ENCODE measurements around the gene PSMA3.

The PSMA3 gene

GRCh38 chr14:58298477-58299400 lies 54.1 kb downstream of the PSMA3 start, which contains the start of gene ARID4A:
Gene ARID4A (plus strand): TSS chr14:58298555. CDS start chr14:58299855, 1,300 bp downstream.
- H3K27me3 ChIP-seq (replicated peaks; ENCODE audit: control insufficient read depth, insufficient read depth, low read length, poor library complexity, severe bottlenecking), result no peaks in the 10 kb centered on the region
- peak within 1 kb of the TSS; percentile 81 for H3K4me3 ChIP-seq (ENCODE audit: insufficient read depth, low read depth, low read length, poor library complexity, severe bottlenecking)
- H3K36me3 ChIP-seq (ENCODE audit: control insufficient read depth, insufficient read depth, low read length), result peaks cover 18% of the 10 kb centered on the region
- no peaks in the 10 kb centered on the region for H3K9me3 ChIP-seq (ENCODE audit: control insufficient read depth, low read length)
- DNase-seq, result peak; percentile 12 to 31 (median 20)
- peaks cover 19% of the 10 kb centered on the region for H3K4me1 ChIP-seq (ENCODE audit: control insufficient read depth, insufficient read depth, low read length, poor library complexity, severe bottlenecking)
- H3K27ac ChIP-seq (ENCODE audit: insufficient read depth, low read length, poor library complexity, severe bottlenecking), result peak within 1 kb of the TSS; percentile 99

- peak overlapping the region; percentile 85 for H3K27ac ChIP-seq (ENCODE audit: insufficient read depth, low read length, poor library complexity, severe bottlenecking)
- peaks cover 9% of the 10 kb centered on the region for H3K36me3 ChIP-seq (ENCODE audit: control insufficient read depth, insufficient read depth, low read length)
- H3K4me1 ChIP-seq (ENCODE audit: control insufficient read depth, insufficient read depth, low read length, poor library complexity, severe bottlenecking), result peaks cover 19% of the 10 kb centered on the region
- DNase-seq, result no peak
- no peaks in the 10 kb centered on the region for H3K27me3 ChIP-seq (replicated peaks; ENCODE audit: control insufficient read depth, insufficient read depth, low read length, poor library complexity, severe bottlenecking)
- peak overlapping the region; percentile 81 for H3K4me3 ChIP-seq (ENCODE audit: insufficient read depth, low read depth, low read length, poor library complexity, severe bottlenecking)
- H3K9me3 ChIP-seq (ENCODE audit: control insufficient read depth, low read length), result no peaks in the 10 kb centered on the region
These were observed 55.0 kb downstream of the PSMA3 start for GRCh38 chr14:58299401-58300330.

GRCh38 chr14:58301416-58301815 lies 56.8 kb downstream of the PSMA3 start:
- Histone ChIP-seq H3K27me3 (replicated peaks; ENCODE audit: control insufficient read depth, insufficient read depth, low read length, poor library complexity, severe bottlenecking) (no peaks in the 10 kb centered on the region), H3K9me3 (ENCODE audit: control insufficient read depth, low read length) (no peaks in the 10 kb centered on the region), H3K4me1 (ENCODE audit: control insufficient read depth, insufficient read depth, low read length, poor library complexity, severe bottlenecking) (peaks cover 13% of the 10 kb centered on the region), H3K27ac (ENCODE audit: insufficient read depth, low read length, poor library complexity, severe bottlenecking) (no peak overlapping the region), H3K4me3 (ENCODE audit: insufficient read depth, low read depth, low read length, poor library complexity, severe bottlenecking) (no peak overlapping the region), H3K36me3 (ENCODE audit: control insufficient read depth, insufficient read depth, low read length) (peaks cover 6% of the 10 kb centered on the region)
- no peak for DNase-seq

GRCh38 chr14:58305730-58306129 lies 61.1 kb downstream of the PSMA3 start:
- Histone ChIP-seq H3K4me3 (ENCODE audit: insufficient read depth, low read depth, low read length, poor library complexity, severe bottlenecking) (no peak overlapping the region), H3K27me3 (replicated peaks; ENCODE audit: control insufficient read depth, insufficient read depth, low read length, poor library complexity, severe bottlenecking) (no peaks in the 10 kb centered on the region), H3K4me1 (ENCODE audit: control insufficient read depth, insufficient read depth, low read length, poor library complexity, severe bottlenecking) (peaks cover 4% of the 10 kb centered on the region), H3K36me3 (ENCODE audit: control insufficient read depth, insufficient read depth, low read length) (peaks cover 19% of the 10 kb centered on the region), H3K9me3 (ENCODE audit: control insufficient read depth, low read length) (no peaks in the 10 kb centered on the region), H3K27ac (ENCODE audit: insufficient read depth, low read length, poor library complexity, severe bottlenecking) (no peak overlapping the region)
- DNase-seq, result no peak

- Histone ChIP-seq H3K27me3 (replicated peaks; ENCODE audit: control insufficient read depth, insufficient read depth, low read length, poor library complexity, severe bottlenecking) (no peaks in the 10 kb centered on the region), H3K36me3 (ENCODE audit: control insufficient read depth, insufficient read depth, low read length) (peaks cover 19% of the 10 kb centered on the region), H3K9me3 (ENCODE audit: control insufficient read depth, low read length) (no peaks in the 10 kb centered on the region), H3K4me1 (ENCODE audit: control insufficient read depth, insufficient read depth, low read length, poor library complexity, severe bottlenecking) (peaks cover 4% of the 10 kb centered on the region), H3K4me3 (ENCODE audit: insufficient read depth, low read depth, low read length, poor library complexity, severe bottlenecking) (no peak overlapping the region), H3K27ac (ENCODE audit: insufficient read depth, low read length, poor library complexity, severe bottlenecking) (no peak overlapping the region)
- no peak for DNase-seq
These were observed 63.1 kb downstream of the PSMA3 start for GRCh38 chr14:58307597-58308316.

- no peaks in the 10 kb centered on the region for H3K9me3 ChIP-seq (ENCODE audit: control insufficient read depth, low read length)
- H3K27ac ChIP-seq (ENCODE audit: insufficient read depth, low read length, poor library complexity, severe bottlenecking), result no peak overlapping the region
- H3K36me3 ChIP-seq (ENCODE audit: control insufficient read depth, insufficient read depth, low read length), result peaks cover 18% of the 10 kb centered on the region
- no peaks in the 10 kb centered on the region for H3K4me1 ChIP-seq (ENCODE audit: control insufficient read depth, insufficient read depth, low read length, poor library complexity, severe bottlenecking)
- no peak overlapping the region for H3K4me3 ChIP-seq (ENCODE audit: insufficient read depth, low read depth, low read length, poor library complexity, severe bottlenecking)
- H3K27me3 ChIP-seq (replicated peaks; ENCODE audit: control insufficient read depth, insufficient read depth, low read length, poor library complexity, severe bottlenecking), result no peaks in the 10 kb centered on the region
- no peak for DNase-seq
These were observed 64.4 kb downstream of the PSMA3 start for GRCh38 chr14:58309086-58309485.

- Histone ChIP-seq H3K36me3 (ENCODE audit: control insufficient read depth, insufficient read depth, low read length) (peaks cover 21% of the 10 kb centered on the region), H3K27ac (ENCODE audit: insufficient read depth, low read length, poor library complexity, severe bottlenecking) (no peak overlapping the region), H3K4me3 (ENCODE audit: insufficient read depth, low read depth, low read length, poor library complexity, severe bottlenecking) (no peak overlapping the region), H3K27me3 (replicated peaks; ENCODE audit: control insufficient read depth, insufficient read depth, low read length, poor library complexity, severe bottlenecking) (no peaks in the 10 kb centered on the region), H3K9me3 (ENCODE audit: control insufficient read depth, low read length) (no peaks in the 10 kb centered on the region), H3K4me1 (ENCODE audit: control insufficient read depth, insufficient read depth, low read length, poor library complexity, severe bottlenecking) (no peaks in the 10 kb centered on the region)
- no peak for DNase-seq
These were observed 69.1 kb downstream of the PSMA3 start for GRCh38 chr14:58313699-58314098.

- Histone ChIP-seq H3K4me3 (ENCODE audit: insufficient read depth, low read depth, low read length, poor library complexity, severe bottlenecking) (no peak overlapping the region), H3K27ac (ENCODE audit: insufficient read depth, low read length, poor library complexity, severe bottlenecking) (no peak overlapping the region), H3K36me3 (ENCODE audit: control insufficient read depth, insufficient read depth, low read length) (peaks cover 27% of the 10 kb centered on the region), H3K4me1 (ENCODE audit: control insufficient read depth, insufficient read depth, low read length, poor library complexity, severe bottlenecking) (no peaks in the 10 kb centered on the region), H3K9me3 (ENCODE audit: control insufficient read depth, low read length) (no peaks in the 10 kb centered on the region), H3K27me3 (replicated peaks; ENCODE audit: control insufficient read depth, insufficient read depth, low read length, poor library complexity, severe bottlenecking) (no peaks in the 10 kb centered on the region)
- DNase-seq, result no peak
These were observed 71.0 kb downstream of the PSMA3 start for GRCh38 chr14:58315606-58316005.

Measured in effector memory CD4-positive, alpha-beta T cell (primary cell).